ENCODE data around the gene BLNK.

DNA sequence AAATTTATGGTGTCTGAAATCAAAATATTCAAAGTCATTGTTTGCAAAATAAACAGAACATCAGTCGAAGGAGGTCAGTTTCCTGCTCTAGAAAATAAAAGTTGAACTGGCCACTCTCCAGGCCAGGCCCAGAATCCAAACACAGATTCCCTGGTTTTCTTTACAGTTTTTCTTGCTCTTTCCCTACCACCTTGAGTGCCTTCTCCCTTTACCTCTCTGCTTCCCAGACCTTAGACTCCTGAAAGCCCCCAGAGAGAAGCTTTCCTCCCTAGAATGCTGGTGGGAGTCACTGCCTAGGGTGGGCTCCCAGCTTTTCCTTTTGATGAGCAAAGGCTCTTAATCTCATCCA is 38.9 kb upstream of the BLNK start:
- TF ChIP-seq, protein P1, sequence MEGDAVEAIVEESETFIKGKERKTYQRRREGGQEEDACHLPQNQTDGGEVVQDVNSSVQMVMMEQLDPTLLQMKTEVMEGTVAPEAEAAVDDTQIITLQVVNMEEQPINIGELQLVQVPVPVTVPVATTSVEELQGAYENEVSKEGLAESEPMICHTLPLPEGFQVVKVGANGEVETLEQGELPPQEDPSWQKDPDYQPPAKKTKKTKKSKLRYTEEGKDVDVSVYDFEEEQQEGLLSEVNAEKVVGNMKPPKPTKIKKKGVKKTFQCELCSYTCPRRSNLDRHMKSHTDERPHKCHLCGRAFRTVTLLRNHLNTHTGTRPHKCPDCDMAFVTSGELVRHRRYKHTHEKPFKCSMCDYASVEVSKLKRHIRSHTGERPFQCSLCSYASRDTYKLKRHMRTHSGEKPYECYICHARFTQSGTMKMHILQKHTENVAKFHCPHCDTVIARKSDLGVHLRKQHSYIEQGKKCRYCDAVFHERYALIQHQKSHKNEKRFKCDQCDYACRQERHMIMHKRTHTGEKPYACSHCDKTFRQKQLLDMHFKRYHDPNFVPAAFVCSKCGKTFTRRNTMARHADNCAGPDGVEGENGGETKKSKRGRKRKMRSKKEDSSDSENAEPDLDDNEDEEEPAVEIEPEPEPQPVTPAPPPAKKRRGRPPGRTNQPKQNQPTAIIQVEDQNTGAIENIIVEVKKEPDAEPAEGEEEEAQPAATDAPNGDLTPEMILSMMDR (IDR thresholded peaks at IDR 0.05): no peak
- TF ChIP-seq POLR2AphosphoS5 (IDR thresholded peaks at IDR 0.05) (no peak), POLR2A (IDR thresholded peaks at IDR 0.05) (no peak)
